Hematopoietic multipotent progenitor cell (in vitro differentiated cells): ENCODE data around the gene LRRFIP2. TPM values are rescaled to one million over a fixed set of nuclear protein-coding genes. Genes with fewer than 3 reads are reported as not detected.
"Not testable (repeated sequence)": the region's sequence is repeated elsewhere in the genome, so short reads cannot be mapped to it uniquely, and the experiment has no call there.

Source experiments
- DNase-seq, 3 donors: peaks; one replicate each; pipeline ENCODE4 v3.0.0-alpha.2; 2011 to 2015; ENCODE audit warnings: low read depth in 2 of 3, low spot score in 2 of 3
- total RNA-seq: library from RNA; depleted of rRNA; stranded (reverse); fragments of >200 nt; gene quantifications from one replicate; pipeline ENCODE4 v1.2.3, GENCODE V29; 2012

Gene LRRFIP2, protein sequence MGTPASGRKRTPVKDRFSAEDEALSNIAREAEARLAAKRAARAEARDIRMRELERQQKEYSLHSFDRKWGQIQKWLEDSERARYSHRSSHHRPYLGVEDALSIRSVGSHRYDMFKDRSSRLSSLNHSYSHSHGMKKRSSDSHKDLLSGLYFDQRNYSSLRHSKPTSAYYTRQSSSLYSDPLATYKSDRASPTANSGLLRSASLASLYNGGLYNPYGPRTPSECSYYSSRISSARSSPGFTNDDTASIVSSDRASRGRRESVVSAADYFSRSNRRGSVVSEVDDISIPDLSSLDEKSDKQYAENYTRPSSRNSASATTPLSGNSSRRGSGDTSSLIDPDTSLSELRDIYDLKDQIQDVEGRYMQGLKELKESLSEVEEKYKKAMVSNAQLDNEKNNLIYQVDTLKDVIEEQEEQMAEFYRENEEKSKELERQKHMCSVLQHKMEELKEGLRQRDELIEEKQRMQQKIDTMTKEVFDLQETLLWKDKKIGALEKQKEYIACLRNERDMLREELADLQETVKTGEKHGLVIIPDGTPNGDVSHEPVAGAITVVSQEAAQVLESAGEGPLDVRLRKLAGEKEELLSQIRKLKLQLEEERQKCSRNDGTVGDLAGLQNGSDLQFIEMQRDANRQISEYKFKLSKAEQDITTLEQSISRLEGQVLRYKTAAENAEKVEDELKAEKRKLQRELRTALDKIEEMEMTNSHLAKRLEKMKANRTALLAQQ
- total RNA-seq, result 34.7 TPM

DNA sequence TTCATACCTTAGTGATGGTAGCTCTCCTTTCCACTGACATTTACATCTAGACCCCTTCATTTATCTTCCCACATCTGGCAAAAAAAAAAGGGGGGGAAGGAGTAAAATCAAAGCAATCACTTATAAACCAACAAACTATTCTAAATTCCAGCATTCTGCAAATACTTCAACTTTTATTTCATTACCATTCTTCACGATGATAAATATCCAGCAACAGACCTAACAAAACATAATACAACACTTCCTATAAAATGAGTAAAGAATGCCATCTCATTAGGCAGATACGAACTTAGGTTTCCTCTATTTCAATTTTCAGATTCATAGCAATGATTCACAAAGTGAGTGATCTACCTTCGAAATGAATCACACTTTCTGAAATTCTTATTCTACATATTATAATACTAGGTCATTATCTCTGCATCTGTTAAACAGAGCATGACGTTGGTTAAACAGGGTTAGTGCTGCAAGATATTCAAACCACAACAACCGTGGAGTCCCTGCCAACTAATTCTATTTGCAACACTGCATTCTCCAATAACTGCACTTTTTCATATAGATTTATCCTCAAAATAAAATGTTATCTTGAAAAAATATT lies at the start of gene LRRFIP2:
TSS of gene LRRFIP2 (minus strand) at position 51 of the 595 bp plus-strand sequence. CDS start 25,599 bp downstream, outside the sequence.
- peak in 2 of 3 donors; percentile 43 to 48 for DNase-seq

DNA sequence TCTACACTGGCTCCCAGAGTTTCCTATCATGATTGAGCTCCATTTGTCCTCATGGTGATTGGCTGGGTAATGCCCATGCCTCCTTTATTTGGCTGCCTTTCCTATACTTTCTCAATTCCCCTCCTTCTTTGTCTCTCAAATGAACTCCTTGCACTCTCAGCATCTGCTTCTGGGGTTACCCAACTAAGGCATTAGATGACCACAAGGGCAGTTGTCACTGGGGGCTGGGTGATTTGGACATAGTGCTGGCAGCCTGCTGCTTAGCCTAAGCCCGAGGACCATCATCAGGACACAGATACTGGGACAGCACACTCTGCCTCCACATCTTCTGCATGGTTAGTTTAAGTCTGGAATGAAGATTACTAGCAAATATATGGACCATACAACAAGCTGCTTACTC lies 49.2 kb upstream of the LRRFIP2 start:
- no peak for DNase-seq

DNA sequence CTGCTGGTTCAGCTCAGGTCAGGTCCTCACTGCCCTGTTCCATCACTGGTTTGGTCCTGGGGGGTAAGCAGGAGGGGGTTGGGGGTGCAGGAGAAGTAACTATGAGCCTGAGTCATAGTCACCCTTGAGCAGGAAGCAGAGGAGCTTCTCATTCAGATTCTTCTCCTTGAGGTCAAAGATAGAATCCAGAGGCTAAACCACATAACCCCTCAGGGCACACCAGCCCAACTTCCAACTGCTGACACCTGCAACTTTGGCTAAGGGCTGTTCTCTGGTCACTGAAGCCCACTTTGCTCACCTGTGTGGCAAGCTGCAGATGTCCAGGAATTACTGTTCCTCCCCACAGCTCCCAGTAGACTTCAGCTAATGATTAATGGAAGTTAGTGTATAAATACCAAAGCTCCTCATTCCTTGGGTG lies 48.8 kb upstream of the LRRFIP2 start:
- peak in 2 of 3 donors; percentile 8 to 16 for DNase-seq

DNA sequence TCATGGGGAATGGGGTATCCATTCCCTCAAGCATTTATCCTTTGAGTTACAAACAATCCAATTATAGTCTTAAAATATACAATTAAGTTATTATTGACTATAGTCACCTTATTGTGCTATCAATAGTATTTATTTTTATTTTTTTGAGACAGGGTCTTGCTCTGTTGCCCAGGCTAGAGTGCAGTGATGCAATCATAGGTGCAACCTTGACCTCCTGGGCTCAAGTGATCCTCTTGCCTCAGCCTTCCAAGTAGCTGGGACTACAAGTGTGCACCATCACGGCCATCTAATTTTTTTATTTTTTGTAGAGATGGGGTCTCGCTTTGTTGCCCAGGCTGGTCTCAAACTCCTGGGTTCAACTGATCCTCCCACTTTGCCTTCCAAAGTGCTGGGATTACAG lies 48.2 kb upstream of the LRRFIP2 start:
- not testable (repeated sequence) for DNase-seq

DNA sequence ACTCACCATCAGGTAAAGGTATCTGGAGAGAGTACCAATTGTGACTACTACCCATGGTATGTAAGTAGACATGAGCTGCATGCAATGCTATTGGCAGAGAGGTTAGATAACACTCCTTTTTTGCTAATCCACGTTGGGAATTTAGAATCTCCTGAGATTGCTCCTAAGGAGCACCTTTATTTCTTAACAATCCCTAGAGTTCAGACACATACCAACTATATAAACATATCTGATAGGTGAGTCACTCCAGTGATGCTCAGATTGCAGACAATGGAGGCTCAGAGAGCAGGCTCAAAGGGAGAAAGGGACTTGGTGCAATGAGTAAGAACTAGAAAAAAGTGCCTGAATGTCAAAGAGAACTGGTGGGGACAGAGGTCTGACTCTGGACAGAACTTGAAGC lies 47.0 kb upstream of the LRRFIP2 start:
- DNase-seq, result no peak

DNA sequence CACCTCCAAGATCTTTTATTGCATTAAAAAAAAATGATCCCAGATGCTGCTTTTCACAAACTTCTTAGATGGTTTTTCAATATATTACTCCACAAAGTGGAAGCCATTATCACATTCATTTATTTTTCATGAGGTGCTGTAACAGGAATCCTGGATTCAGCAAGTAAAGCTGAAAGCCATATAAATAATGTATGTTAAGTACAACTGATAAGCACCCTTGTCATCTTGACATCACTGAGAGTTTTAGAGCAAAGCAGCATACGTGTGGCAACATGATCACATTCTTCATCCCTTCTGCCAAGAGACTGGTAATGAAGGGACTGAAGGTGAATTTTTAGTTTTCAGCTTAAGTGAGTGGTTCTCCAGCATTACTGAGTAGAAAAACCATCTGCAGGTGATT lies 44.9 kb upstream of the LRRFIP2 start:
- DNase-seq, result no peak

DNA sequence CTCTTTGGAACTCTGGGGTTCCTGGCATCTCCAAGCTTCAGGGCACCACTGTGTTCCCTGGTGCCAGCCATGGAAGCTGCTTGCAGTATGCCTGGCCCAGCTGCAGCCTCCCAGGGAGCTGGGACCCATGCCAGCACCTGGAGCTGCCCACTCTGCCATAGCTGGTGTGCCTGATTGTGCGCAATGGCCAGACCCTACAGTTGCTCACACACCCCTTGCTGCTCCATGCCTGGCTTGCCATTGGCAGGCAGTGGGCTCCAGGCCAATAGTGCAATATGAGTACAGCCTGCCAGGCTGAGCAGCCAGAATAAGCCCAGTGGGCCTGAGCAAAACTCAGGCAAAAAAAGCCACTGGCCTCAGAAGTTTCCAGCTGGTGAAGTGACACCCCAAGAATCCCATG lies 43.8 kb upstream of the LRRFIP2 start:
- no peak for DNase-seq

DNA sequence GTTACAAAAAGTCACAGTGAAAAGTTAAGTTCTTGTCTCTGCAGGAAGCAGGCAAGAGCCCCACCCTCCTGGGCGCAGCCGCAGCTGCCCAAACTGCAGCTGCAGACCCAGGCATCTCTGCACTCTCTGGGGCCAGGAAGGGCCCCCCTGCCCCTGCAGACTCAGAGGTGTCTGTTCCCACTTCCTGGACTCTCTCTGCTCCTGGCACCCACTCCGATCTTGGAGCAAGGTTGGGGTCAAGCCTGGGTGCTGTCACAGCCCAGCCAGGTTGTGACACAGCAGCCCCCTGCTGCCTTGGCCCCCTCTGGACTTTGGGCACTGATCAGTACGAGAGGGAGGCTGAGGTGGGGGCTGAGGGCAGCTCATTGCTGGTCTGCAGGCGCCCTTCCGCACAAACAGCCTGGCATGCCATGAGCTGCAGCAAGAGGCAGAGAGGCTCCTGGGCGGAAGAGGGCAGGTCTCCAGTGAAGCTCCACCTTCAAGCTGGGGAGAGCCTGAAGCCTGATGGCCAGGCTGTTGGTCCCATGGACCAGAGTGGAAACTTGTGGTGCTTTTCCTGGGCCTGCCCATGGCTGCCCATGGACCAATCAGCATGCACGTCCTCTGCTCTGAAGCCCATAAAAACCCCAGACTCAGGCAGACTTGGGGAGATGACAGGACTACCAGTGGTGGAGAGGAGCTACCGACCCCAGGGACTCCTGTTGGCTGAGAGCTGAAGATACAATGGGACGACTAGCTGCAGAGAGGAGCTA lies 42.9 kb upstream of the LRRFIP2 start:
- no peak for DNase-seq

DNA sequence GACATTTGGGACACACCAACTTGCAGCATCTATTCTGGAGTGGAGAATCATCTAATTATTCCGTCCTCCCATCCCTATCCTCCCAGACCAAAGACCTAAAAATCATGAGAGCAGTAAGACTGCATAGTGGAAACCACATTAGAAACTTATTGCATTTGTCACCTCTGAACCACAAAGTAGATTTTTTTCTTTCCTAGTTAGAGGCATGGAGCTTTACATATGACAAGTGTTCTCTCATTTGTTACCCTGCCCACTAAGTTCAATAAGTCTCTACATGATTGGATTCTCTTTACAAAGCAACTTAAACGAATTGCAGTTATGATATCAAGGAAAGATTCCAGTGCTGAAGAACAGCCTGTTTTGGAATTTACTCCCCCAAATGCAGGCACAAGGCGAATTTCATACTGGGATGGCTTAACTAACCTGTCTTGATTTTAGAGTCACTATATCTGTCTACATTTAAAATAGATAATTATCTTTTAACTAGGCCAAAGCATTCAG lies 42.3 kb upstream of the LRRFIP2 start:
- DNase-seq, result no peak

DNA sequence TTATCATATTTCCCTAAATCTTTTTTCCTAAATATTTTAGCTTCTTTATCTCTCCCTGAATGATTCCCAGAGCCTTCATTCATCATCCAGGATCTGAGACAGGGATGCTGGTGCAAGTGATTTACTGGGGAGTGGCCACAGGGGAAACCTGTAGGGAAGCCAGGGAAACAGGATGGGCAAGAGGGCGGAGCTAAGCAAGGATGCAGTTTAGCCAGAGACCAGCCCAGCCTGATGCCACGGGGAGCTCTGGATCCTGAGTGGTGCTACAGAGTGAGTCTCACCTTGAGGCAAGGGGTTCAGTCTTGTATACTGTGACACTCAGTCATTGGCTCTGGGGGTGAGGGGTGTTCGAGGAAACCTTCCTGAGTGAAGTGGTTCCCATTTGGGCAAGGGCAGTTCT lies 39.7 kb upstream of the LRRFIP2 start:
- DNase-seq, result no peak

DNA sequence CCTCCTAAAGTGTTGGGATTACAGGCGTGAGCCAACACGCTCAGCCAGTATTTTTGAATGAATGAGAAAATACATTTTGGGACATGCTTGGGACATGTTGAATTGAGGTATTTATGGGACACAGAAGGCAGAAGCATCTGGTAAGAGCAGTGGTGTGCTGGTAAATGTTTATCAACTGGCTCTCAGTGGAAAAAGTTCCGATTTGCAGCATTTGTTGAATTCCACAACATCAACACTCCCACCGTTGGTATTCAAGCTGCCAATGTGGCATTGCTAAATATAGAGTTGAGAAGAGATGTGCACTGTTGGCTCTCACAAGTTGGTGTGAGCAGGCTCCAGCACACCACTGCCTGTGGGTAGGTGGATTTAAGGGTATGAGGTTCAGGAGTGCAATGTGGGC lies 35.8 kb upstream of the LRRFIP2 start:
- no peak for DNase-seq

DNA sequence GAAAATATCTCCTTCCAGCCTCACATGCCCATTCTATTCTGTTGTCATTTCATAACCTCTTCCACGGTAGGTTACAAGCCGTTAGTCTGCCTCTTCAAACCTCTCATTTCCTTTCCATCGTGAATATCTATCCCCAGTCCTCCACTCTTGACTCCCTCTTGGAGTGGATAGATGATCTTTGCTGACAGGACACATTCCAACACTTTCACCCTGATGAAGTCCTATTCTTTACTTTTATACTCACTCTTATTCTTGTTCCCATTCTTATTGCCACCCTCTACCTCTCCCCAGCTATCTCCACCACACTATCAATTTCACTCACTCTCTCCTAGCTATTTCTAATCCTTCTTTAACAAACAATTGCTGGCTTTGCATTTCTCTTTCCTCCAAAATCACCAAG lies 34.2 kb upstream of the LRRFIP2 start:
- not testable (repeated sequence) for DNase-seq

DNA sequence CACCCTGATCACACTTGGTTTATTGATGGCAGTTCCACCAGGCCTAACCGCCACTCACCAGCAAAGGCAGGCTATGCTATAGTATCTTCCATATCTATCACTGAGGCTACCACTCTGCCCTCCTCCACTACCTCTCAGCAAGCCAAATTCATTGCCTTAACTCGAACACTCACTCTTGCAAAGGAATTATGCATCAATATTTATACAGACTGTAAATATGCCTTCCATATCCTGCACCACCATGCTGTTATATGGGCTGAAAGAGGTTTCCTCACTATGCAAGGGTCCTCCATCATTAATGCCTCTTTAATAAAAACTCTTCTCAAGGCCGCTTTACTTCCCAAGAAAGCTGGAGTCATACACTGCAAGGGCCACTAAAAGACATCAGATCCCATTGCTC lies 33.6 kb upstream of the LRRFIP2 start:
- not testable (repeated sequence) for DNase-seq

DNA sequence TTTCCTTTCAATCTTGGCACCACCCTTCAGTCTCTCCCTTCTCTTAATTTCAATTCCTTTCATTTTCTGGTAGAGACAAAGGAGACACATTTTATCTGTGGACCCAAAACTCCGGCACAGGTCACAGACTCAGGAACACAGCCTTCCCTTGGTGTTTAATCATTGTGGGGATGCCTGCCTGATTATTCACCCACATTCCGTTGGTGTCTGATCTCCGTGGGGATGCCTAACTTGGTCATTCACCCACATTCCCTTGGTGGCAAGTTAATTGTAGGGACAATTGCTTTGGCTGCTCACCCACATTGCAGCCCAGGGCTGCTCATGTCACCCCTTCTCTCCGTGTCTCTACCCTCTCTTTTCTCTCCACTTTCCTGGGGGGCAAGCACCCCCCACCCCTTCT lies 31.7 kb upstream of the LRRFIP2 start:
- DNase-seq, result not testable (repeated sequence)

DNA sequence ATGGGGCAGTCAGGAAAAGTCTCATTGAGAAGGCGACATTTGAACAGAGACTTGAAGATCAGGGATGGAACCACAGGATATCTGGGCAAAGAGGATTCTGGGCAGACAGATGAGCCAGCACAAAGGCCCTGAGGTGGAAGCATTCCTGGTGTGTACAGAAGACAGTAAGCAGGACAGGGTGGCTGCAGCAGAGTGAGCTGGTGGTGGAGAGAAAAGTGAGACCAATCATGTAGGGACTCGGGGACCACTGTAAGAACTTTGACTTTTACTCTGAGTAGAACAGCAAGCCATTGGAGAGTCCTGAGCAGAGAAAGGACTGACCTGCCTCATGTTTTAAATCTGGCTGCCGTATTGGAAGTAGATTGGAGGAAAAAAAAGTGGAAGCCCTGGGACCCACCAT lies 29.9 kb upstream of the LRRFIP2 start:
- DNase-seq, result no peak

DNA sequence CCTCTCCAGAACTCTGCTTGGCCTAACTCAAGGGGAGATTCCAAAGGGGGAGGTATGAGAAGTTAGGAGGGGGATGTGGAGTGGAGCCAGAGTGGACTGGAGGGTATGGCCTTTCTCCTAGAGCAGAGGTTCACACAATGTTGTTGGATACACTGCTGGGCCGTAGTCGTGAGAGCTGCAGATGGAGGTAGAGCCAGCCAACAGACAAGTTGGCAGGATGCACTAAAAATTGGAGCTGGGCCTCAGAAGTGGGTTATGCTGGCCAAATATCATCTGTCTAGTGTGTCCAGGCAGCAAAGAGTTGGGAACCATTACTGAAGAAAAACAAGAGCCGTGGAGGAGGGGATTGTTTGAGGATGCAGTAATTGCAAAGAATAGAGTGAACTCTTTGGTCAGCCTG lies 27.7 kb upstream of the LRRFIP2 start:
- DNase-seq, result no peak

DNA sequence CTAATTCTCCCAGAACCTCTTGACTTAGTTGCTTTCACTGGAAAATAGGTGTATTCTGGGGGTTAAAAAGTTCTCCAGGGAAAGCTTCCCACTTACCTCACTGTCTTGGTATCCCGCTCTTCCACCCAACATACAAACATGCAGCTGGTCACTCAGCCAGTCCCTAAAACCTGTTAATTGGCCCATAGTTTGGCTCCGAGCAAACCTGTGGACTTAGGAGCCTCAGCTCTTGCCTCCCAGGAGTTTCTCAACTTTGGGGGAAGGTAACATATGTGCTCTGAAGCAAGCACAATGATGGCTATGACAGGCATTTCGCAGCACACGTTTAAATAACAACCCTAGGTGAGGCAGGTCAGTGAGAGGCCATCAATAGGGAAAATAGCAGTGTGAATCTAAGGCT lies 25.8 kb upstream of the LRRFIP2 start:
- no peak for DNase-seq

DNA sequence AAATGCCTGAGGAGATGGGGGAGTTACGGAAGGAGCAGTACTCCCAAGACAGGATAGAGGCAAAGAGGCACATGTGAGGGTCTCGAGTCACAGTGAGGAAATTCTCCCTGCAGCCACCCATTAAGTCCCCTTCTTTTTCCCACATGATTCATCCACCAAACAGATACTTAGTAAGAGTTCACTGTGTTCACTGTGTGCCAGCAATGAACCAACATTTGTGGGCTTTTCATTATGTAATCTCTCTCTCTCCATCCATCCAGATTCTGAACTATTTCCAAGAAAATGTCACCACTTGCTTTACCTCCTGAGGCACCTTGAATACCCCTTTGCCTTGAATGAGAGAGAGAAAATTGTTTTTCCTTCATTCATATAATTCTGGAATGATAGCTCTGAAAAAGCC lies 24.6 kb upstream of the LRRFIP2 start:
- DNase-seq, result no peak

DNA sequence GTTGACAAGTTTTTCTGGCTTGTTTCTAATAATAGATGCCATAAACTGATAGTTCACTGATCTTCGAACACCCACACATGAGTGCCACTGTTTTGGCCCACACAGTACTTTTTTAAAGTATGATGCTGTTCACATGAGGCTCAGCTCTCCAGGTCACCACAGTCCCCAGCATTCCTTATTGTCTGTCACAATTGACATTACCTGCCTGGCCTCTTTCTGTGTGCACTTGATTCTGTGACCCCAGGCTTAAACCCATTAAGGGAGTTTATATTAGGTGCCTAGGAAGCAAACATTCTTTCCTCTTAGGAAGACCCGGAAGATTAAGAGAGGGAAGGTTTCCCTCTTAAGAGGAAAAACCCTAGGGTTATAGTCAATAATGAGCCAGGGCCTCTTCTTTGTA lies 24.2 kb upstream of the LRRFIP2 start:
- no peak for DNase-seq

DNA sequence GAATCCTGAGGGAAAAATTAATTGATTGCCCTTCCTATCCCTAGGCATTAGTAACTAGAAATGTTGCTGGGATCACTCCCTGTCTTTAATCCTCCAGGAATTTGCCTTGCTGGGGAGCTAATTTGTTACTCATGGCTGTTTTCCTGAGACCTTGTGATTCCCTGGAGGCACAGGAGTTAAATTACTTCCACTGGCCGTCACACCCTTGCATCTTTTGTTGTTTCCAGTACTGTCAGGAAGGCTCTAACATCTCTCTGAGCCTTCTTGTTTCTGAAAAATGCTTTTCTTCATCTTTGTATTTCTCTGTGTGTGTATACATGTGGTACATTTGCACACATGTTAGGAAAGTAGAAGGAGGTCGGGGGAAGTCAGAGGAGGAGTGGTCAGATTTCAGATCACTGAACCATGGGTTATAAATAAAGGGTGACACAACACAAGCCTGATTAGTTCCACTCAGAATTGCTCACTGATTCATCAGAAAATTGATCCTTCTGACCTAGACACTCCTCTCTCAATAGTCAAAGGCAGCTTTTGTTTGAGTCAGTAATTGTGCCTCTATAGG lies 23.5 kb upstream of the LRRFIP2 start:
- no peak for DNase-seq
